DMS153 treated with DMSO at 0.1 percent for 48 hours (cell line): ENCODE measurements around the gene BMPER.

ENCODE experiments used
- DNase-seq: peaks from one replicate; lab custom pipeline; 2025; ENCODE audit not compliant: unreplicated experiment; lab: John Stamatoyannopoulos, UW

Gene BMPER

DNA sequence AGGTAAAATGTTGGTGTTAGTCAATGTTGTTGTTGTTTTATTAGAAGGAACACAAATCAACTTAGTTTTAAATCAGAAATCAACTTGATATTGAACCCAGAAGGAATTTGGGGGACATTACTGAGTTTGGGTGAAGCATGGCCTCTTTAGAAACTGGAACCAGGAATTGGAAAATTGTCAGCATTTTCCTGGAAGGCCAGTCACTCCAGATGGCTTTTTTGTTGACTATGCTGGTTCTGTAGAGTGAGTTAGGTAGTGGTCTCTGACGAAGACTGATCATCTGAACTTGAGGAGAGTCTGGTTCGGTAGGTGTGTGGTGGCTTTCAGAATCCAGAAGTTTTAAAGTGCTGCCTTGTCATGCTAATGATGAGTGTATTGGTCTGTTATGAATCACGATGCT is 111.5 kb downstream of the BMPER start:
- no peak for DNase-seq

DNA sequence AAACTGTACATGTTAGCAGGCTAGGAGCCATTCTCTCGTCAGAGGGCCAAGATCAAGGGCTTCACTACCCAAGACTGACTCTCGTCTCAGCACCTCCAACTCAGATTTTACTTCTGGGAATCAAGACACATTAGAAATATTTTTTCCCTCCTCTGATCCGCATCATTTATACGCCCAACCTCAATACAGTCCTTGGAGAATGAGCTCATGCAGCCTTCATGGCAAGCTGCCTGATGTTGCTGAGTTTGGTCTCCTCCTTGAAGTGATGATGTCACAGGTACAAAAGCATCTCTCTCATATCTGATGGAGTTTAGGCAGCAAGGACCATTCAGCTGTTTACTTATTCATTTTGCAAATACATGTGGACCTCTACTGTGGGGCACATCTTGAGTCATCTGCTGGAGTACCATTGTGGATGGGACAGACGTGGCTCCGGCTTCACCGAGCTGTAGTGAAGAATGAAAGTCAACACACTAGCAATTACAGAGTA is 114.0 kb downstream of the BMPER start:
- no peak for DNase-seq

DNA sequence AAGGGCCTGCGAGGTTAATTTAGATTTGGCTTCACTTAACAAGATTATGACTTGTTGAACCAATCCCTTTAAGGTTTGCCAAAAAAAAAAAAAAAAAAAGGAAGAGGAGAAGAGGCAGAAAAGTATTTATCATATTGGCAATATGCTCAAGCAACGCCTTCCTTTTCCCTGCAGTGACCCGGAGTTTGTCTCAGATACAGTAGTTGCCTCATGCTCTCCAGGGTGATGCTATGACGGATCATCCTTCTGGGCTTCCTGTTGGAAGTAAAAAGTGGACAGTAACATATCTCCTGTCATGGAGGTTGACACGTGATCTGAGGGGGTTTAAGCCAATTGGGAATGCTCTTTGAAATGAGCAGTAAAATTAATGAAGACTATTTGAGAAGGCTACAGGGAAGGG is 117.3 kb downstream of the BMPER start:
- DNase-seq, result no peak

DNA sequence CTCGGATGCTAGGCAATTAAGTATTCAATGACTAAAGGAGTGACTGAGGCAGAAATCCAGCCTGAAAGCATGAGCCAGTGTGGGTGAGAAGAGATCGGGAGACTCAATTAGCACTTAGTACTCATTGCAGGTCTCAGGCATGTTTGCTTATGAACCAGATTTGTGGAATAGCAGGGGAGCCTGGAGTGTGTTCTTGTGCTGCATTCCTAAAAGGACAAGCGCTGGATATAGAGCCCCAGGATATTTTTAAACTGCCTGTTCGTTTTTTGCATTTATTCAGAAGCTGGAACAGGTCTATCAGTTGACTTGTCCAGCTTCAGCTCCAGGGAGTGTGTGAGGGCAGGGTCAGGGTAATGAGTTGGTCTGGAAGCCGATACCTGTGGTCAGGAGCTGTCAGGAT is 120.3 kb downstream of the BMPER start:
- no peak for DNase-seq

DNA sequence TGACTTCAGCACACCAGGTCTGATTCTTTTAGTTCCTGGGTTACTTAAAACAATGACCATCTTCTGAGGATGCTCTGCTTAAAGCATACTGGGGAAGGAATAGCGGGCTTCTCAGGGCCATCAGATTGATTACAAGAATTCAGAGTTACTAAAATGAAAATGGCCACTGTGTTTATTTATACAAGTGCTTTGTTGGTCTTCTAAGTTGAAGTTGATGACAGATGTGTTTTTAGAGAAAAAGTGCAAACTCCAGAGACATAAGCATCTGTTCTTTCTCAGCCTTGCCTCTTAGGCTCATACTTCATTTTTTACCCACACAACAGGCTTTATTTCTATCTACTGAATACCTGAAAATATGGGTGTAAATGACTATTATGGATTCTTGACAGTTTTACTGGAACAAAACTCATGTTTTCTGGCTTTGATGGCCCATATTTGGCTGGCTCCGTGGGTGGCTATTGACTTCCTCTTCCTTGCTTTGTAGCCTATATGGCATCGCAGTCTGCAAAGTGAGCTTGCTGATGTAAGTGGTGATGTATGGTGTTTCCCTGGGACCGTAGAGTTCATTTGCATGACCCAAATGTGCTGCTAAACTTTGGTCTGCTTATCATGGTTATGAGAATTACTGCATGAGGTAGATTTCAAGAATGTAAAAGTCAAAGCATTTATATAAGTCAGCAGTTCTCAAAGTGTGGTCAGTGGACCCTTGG is 121.3 kb downstream of the BMPER start:
- DNase-seq, result no peak

DNA sequence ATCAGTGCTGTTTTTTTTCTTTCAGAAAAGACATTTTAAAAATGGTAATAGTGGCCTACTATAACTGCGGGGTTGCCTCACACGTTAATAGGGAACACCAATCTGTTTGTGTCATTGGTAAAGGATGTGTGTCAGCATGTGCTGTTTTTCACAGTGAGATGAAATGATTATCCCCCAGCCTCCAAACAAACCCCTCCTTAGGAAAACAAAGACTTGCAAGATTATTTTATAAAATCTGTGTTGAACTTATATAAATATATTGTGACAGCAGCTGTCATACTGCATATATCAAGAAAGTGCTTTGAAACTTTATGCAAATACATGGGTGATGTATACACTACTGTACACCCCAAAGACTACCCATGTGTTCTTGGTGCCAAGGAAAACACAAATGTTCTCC is 125.8 kb downstream of the BMPER start:
- no peak for DNase-seq

DNA sequence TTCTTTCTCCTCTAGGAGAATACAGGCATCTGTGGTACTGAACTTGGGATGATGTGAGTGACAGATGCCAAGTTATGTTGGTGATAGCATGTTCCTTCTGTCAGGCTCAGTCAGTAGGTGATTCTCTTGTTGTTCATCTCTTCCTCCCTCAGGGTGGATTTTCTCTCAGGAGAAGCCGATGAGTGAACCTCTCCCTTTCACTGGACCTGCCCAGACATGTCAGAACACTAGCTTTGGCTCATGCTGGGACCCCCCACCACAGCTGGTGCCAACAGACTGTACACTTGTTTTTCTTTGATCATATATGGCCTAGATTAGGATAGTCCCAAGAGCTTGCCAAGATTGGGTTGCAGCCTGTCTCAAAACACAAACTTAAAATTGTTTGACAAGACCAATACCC is 129.4 kb downstream of the BMPER start:
- no peak for DNase-seq

DNA sequence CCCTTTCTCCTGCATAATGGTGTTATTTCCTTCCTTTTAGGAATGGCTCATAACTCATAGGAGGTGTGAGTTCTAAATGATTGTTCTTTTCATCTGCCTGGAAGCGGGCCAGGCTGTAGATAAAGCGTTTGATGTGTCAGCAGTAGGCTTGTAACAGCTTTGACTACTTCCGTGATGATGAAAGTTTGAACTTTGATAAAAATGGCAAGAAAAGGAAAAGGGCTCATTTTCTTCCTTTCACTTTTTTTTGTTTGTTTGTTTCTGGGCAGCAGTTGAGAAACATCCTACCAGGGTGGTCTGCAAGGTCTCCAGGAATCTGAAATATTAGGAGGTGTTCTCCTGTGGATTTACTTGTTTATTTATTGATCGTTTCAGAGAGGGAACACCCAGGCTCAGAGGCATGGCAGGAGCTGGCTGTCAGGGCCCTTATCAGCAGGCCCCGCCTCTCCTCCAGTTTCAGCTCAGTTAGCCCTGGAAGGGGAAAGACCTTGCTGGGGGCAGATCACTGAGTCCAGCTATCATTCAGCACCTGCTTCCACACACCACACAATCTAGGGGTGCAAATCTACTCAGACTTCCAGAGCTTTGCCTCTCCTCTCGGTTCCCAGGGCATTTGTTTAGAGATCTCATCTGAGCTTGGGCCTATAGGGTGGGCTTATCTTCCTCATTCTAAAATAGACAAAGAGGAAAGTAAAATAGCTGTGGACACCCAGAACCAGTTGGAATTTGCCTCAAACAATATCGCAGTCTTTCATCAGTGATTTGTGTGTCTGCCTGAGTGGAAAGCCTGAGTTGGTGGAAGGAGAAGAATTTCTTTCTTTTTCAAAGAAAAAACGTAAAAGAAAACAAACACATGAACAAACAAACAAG is 130.9 kb downstream of the BMPER start:
- DNase-seq, result peak; percentile 89

DNA sequence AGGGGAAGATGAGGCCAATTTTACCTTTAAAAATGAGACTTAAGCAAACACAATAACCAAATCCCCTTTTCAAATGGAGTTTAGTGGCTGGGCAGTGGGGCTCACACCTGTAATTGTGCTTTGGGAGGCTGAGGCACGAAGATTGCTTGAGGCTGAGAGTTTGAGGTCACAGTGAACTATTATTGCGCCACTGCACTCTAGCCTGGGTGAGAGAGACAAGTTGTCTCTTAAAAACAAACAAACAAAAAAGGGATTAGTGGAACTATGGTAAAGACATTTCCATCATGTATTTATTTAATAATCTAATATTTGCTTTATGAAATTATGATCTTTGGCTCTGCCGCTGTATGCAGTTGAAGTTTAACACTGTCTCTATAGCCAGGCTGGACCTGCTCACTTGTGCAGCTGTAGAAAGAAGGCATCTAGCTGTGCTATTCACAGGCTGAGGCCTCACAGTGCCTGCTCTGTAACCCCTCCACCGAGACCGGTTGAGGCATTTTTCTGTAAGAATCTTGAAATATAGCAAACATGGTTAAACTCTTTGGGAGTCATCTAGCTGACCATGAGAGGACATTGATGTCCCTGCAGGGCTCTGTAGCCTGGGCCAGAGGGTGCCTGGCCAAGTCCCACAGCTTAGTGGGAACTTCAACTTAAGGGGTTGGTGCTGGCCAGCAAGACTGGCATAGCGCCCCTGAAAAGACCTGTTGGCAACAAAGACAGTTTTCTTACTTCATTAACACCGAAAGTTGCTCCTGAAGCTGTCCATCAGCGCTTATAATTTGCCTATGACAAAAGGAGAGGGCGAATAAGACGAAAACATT is 131.8 kb downstream of the BMPER start:
- no peak for DNase-seq

DNA sequence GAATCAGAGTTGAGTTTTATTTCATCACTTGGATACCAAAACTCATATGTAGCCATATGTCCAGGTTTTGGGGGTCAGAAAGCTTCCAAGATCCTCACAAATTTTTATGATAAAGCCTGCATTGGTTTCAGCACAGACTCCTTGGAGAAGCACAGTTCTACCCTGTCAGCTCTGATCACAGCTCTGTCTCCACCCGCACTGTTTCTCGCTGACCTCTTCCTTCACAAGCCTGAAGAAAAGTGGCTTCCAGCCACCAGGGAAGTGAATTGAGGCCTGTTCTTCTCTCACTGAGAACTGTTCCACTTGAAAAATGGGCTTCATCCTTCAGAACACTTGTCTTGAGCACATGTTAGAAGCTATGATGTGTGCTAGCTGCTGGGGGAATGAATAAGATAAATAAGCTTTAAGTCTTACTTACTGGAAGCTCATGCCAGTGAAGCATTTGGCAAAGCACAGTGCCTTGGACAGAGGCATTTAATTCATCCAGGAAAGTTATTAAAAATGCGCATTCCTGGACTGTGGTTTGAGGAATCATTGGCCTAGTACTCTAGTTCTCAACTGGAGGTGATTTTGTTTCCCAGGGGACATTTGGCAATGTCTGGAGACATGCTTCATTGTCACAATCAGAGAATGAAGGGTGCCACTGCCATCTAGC is 133.6 kb downstream of the BMPER start:
- no peak for DNase-seq

DNA sequence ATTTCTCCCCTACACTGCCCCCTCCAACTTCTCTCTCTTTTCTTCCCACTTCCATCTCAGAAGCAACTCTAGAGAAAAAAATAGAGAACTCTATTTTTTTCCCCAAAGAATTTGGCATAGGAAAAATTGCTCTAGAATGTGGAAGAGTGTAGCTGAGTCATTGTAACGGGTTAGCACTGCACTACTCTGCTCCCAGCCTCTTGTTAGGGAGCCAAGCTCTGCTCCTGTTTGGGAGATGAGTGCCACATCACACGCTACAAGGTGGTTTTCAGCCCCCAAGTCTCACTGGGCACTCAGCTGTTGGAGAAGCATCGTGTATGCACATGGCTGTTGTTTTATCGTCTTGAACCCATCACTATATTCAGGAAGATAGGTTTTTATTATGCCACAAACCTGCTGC is 136.4 kb downstream of the BMPER start:
- DNase-seq, result no peak

DNA sequence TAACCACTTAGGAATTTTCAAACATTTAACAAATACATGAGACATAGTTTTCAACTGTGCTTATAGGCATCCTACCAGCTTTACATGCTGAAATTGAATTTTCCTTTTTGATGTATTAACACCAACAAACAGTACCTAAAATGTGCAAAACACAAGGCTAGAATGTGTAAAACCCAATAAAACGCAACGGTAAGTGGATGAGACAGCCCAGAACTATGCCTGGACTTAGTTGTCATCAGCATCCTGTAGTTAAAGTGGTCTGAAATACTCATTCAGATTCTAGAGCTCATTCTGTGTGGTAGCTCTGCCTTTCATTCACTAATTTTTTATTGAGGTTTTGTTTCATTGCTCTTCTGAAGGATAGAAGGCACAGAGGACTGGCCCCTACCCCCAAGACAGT is 137.1 kb downstream of the BMPER start:
- no peak for DNase-seq

DNA sequence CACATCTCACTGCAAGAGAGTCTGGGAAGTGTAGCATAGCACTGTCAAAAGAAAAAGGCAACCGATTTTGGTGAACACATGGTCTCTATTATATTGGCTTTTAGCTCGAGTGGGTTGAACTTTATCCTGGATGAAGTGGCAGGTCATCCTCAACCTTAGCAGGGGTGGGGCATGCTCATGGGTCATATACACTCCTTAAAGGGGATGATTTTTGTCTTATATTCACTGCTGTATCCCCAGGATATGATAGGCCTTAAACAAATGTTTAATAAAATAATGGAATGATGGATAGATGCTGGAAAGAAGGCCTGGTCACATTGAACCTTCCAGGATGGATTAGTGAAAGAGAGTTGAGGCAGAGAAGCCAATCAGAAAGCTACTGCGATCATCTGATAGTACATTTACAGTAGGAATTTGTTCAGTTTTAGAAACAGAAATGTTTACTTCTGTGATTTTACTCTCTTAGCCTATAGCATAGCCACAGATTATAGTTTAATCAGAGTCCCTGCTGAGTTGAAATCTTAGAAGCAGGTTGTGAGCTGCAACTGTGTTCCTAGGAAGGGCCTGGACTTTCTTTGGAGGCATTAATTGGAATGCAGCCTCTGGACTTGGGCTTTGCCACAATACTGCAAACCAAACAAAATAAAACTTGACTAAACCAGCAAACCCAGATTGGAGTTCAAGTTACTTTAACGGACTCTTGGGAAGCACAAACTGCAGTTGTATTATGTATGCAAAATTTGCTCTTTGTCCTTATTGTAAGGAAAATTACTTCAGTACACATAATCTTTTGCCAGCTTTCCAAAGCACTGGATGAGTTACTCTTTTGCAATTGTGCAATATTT is 138.3 kb downstream of the BMPER start:
- no peak for DNase-seq

DNA sequence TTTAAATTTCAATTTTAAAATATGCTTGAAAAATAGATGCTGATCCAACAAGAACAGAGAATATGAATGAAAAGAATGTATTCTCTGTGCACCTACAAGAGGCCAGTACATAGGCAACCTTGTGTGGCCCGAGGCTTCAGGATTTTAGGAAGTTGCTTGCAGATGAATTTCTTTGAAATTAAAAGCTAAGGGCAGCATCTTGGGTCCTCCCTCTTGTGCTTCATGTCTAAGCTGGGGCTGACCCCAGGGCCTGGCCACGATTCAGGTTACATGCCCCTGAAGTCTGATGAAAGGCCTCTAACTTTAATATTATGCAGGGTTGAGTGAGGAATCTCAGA is 138.9 kb downstream of the BMPER start:
- no peak for DNase-seq

DNA sequence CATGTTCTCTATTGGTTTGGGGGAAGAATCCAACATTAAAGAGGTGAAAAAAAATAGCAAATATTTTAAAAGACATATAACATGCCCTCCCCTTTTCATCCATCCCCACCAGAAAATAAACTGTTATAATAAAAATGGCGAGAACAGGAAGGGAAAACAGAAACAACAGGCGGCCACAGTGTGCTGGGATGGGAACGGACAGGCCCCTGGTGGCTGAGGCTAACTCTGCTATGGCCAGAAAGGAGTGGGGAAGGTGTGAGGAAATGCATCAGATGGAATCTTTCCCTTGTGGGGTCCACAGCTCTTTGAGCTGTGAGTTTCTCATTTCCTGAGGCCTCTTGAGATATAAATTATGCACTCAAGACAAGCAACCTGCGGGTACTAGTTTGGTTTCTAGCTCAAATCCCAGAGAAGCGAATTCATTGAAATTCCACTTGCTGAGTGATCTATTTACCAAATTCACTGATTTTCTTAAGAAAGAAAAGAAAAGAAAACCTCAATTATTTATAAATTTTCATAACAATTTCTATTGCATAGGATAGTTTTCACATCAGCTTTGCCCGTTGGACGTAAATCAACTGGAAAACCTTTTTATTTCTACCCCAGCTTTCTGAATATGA is 139.5 kb downstream of the BMPER start:
- DNase-seq, result no peak

DNA sequence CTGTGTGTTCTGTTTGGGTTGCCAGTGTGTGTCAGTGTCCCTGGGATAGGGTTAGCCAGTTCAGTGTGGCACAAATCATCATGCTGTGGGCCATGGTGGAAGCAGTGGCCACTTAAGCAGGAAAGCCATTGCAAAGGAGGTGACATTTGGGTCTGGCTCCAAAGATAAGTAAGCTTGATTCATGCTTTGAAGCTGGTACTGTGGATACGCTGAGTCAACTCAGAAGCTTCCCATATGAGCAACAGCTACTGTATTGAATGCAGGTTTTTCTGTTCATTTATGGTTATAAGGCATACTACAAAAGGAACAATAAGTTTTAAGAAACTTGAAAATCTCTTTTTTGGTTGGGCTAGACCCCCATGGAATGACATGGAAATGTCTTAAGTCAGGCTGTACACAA is 143.1 kb downstream of the BMPER start:
- no peak for DNase-seq

DNA sequence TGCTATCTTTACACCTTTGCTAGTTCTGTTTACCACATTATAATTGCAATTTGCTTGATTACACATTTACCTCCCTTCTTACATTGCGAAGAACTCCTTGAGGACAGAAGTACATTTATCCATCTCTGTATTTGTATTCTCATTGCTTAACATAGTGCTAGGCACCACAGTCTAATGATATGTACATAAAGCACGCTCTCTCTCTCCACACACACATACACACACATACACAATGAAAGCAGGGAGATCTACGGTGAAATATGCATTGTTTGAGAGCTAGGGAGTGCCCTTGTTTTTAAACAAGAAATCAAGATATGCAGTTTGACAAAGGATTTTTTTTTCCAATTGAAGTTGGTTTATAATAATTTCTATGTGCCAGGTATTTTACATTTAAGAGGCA is 148.7 kb downstream of the BMPER start:
- no peak for DNase-seq

DNA sequence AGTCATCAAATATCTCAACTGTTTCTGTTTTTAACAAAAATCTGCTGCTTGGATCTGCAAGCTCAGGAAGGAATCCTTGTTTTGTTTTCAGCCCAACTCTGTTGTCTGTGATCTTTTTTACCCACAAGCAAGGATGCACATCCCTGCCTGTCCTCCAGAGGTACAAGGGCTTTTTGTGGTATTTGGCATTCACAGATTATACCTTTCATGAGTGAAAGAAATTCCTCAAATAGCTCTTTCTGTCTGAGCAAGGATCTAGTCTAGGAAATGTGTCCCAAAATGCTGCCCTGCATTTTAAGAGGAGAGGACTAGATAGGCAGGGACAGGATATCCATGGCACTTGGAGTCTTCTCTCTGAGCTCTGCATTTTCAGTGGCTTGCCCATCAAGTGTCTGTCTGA is 151.8 kb downstream of the BMPER start:
- no peak for DNase-seq

DNA sequence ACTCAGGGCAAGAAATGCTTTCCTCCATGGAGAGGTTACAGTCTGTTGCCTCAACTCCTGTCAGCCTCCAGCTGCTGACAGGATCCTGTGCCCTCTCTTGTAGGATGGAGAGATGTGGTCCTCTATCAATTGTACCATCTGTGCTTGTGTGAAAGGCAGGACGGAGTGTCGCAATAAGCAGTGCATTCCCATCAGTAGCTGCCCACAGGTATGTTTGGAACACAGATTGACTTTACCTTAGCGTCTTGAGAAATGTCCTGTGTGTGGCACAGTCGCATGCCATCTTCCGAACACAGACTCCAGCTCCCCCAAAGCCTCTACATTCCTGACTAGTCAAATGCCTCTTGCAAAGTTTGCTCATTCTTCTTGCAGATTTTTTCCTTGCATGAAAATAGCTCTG is 152.6 kb downstream of the BMPER start:
- DNase-seq, result no peak

DNA sequence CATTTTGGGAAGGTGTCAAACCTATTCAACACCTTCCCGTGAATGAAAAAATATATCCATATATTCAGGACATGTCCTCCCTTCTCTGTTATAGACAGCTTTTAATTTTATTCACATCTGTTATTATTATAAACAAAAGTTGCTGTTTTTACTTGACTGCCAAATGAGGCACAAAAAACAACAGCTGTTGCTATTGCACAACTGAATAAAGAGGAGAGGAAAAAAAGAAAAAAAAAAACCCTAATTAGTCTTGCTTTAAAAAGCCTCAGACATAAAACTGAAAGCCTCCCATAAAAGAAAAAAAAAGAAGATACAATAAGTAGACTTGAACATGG is 153.4 kb downstream of the BMPER start:
- no peak for DNase-seq
